Measurements from ENCODE around the gene TFAP2D. TPM values are rescaled to one million over a fixed set of nuclear protein-coding genes. Genes with fewer than 3 reads are reported as not detected.

TFAP2D gene
- total and polyA plus RNA-seq, 2 experiments from 2014 or later: 0.23 TPM; not detected in 1

DNA sequence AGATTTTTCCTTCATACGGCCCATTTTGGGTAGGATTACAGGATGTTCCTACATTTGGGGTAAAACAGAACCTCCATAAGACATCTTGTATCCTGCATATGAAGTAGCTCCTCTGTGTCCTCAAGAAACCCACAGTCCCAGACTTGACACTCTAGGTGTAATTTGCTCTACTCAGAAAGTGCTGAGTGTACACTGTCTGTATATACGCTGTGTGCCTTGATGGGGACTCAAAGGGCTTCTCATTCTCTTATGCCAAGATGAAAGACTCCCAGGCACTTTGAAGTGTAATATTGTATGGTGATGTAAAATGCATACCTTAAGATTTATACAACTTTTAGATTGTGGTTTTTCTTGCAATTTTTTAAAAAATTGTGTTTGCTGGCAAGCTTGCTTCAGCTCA lies 5.2 kb downstream of the TFAP2D start:
- 32% methylated on average over 2 of the region's 2 CpGs for WGBS (ENCODE audit: low lambda C conversion rate, missing lambda C conversion rate)
- H3K4me2 ChIP-seq: no peak overlapping the region
- no peaks in the 10 kb centered on the region for H3K36me3 ChIP-seq (replicated peaks; ENCODE audit: insufficient read depth, low read depth)
- H3K79me2 ChIP-seq: no peaks in the 10 kb centered on the region
- DNase-seq (ENCODE audit: low spot score): no peak
- no peaks in the 10 kb centered on the region for H3K4me1 ChIP-seq (ENCODE audit: insufficient read depth)
- no peak overlapping the region for H3K4me3 ChIP-seq
- no peak for TF ChIP-seq EZH2phosphoT487 (IDR thresholded peaks at IDR 0.05; ENCODE audit: low read depth, severe bottlenecking, unreplicated experiment)
- TF ChIP-seq EZH2 (IDR thresholded peaks at IDR 0.05; ENCODE audit: borderline replicate concordance): no peak
- TF ChIP-seq, protein P1, sequence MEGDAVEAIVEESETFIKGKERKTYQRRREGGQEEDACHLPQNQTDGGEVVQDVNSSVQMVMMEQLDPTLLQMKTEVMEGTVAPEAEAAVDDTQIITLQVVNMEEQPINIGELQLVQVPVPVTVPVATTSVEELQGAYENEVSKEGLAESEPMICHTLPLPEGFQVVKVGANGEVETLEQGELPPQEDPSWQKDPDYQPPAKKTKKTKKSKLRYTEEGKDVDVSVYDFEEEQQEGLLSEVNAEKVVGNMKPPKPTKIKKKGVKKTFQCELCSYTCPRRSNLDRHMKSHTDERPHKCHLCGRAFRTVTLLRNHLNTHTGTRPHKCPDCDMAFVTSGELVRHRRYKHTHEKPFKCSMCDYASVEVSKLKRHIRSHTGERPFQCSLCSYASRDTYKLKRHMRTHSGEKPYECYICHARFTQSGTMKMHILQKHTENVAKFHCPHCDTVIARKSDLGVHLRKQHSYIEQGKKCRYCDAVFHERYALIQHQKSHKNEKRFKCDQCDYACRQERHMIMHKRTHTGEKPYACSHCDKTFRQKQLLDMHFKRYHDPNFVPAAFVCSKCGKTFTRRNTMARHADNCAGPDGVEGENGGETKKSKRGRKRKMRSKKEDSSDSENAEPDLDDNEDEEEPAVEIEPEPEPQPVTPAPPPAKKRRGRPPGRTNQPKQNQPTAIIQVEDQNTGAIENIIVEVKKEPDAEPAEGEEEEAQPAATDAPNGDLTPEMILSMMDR (IDR thresholded peaks at IDR 0.05; ENCODE audit: poor library complexity): no peak
- no peaks in the 10 kb centered on the region for H4K20me1 ChIP-seq (ENCODE audit: insufficient read depth, poor library complexity, severe bottlenecking)
- H2AFZ ChIP-seq: no peak overlapping the region
- H3K27me3 ChIP-seq: peaks cover 99% of the 10 kb centered on the region
- no peaks in the 10 kb centered on the region for H3K9me2 ChIP-seq (replicated peaks; ENCODE audit: insufficient read depth)
- H3K27ac ChIP-seq: no peak overlapping the region
- H3K9me3 ChIP-seq (ENCODE audit: low read depth): no peaks in the 10 kb centered on the region

DNA sequence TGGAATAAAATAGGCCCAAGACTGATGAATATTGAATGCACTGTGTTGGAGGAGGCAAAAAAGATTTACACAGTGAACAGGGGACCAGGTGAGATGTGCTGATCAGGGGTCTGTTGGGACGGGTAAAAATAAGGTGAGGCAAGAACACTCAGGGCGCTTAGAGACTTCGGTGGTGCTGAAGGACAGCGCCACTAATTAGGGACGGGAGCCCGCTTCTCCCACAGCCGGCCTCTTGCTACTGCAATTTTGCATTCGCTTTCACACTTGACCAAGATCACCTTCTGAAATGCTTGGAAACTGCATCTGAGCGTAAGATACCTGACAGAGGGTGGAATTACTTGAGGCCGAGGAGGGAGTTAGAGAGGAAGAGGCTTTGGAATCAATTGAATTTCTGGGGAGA lies 7.3 kb downstream of the TFAP2D start:
- no peaks in the 10 kb centered on the region for H3K9me2 ChIP-seq (replicated peaks; ENCODE audit: insufficient read depth)
- H4K20me1 ChIP-seq (ENCODE audit: insufficient read depth, poor library complexity, severe bottlenecking): no peaks in the 10 kb centered on the region
- H3K4me3 ChIP-seq: no peak overlapping the region
- TF ChIP-seq EZH2 (IDR thresholded peaks at IDR 0.05; ENCODE audit: borderline replicate concordance): no peak
- no peak for TF ChIP-seq EZH2phosphoT487 (IDR thresholded peaks at IDR 0.05; ENCODE audit: low read depth, severe bottlenecking, unreplicated experiment)
- TF ChIP-seq, protein P1 (IDR thresholded peaks at IDR 0.05; ENCODE audit: poor library complexity): no peak
- no peaks in the 10 kb centered on the region for H3K4me1 ChIP-seq (ENCODE audit: insufficient read depth)
- no peaks in the 10 kb centered on the region for H3K79me2 ChIP-seq
- 1% methylated on average over 10 of the region's 10 CpGs for WGBS (ENCODE audit: low lambda C conversion rate, missing lambda C conversion rate)
- peak; percentile 40 for DNase-seq (ENCODE audit: low spot score)
- no peaks in the 10 kb centered on the region for H3K36me3 ChIP-seq (replicated peaks; ENCODE audit: insufficient read depth, low read depth)
- no peak overlapping the region for H3K4me2 ChIP-seq
- no peaks in the 10 kb centered on the region for H3K9me3 ChIP-seq (ENCODE audit: low read depth)
- H3K27me3 ChIP-seq: peaks cover 99% of the 10 kb centered on the region
- H2AFZ ChIP-seq: no peak overlapping the region
- H3K27ac ChIP-seq: no peak overlapping the region

DNA sequence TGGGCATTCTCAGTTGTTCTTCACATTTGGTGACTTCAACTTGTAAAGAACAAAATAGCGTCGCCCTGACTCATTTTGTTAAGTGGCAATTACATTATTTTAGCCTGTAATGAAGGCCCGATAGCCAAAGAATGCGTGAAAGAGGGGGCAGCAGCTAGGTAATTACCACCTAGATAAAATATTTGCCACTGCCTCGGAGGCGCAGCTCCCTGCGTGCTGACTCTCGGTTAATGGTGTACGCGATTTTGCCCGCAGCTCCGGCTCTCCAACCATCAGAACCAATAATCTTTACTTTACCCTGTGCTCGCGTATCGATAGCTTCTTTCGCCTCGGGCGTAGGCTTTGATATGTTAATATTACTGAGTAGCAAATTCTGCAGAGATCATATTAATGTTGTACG lies 8.7 kb downstream of the TFAP2D start:
- Histone ChIP-seq H3K36me3 (replicated peaks; ENCODE audit: insufficient read depth, low read depth) (no peaks in the 10 kb centered on the region), H3K4me3 (no peak overlapping the region), H3K79me2 (no peaks in the 10 kb centered on the region), H3K9me3 (ENCODE audit: low read depth) (no peaks in the 10 kb centered on the region), H2AFZ (no peak overlapping the region), H3K4me2 (no peak overlapping the region), H4K20me1 (ENCODE audit: insufficient read depth, poor library complexity, severe bottlenecking) (no peaks in the 10 kb centered on the region), H3K27ac (no peak overlapping the region), H3K4me1 (ENCODE audit: insufficient read depth) (no peaks in the 10 kb centered on the region), H3K9me2 (replicated peaks; ENCODE audit: insufficient read depth) (no peaks in the 10 kb centered on the region), H3K27me3 (peaks cover 92% of the 10 kb centered on the region)
- TF ChIP-seq, protein P1 (IDR thresholded peaks at IDR 0.05; ENCODE audit: poor library complexity): no peak
- TF ChIP-seq EZH2 (IDR thresholded peaks at IDR 0.05; ENCODE audit: borderline replicate concordance): no peak
- WGBS (ENCODE audit: low lambda C conversion rate, missing lambda C conversion rate): 7% methylated on average over 19 of the region's 19 CpGs
- DNase-seq (ENCODE audit: low spot score): no peak

Data from hepatocyte (in vitro differentiated cells).